HCT116 (cell line): ENCODE results near the gene KCTD2. TPM values are rescaled to one million over a fixed set of nuclear protein-coding genes. Genes with fewer than 3 reads are reported as not detected.

Source experiments
- ATAC-seq: fragments of 200-7000 bp; cut with Tn5 transposase; 2 replicates; pipeline ENCODE4 v1.9.1; 2020; ENCODE audit warnings: mild to moderate bottlenecking, moderate library complexity
- BruUV-seq: library from RNA; stranded (reverse); fragments of 400-500 nt; replicated peaks from 2 replicates; lab custom pipeline; 2021; lab: Mats Ljungman, UMichigan
- CTCF ChIA-PET: fragments of 300-600 bp; sonication (Branson Sonifier 250); formaldehyde crosslinking; loops from one replicate; lab custom pipeline; 2021; ENCODE audit warnings: antibody characterized with exemption; lab: Charles Lee
- POLR2A ChIA-PET: fragments of 300-600, 350-600 bp; sonication (Branson Sonifier 250); formaldehyde crosslinking; loops from one replicate; lab custom pipeline; 2021; ENCODE audit warnings: antibody characterized with exemption; lab: Charles Lee
- RAD21 ChIA-PET, 2 experiments: fragments of 300-600 bp; sonication (Branson Sonifier 250); formaldehyde crosslinking; loops; one replicate each; lab custom pipeline; 2023; ENCODE audit warnings: low total read pairs in 2 of 2; ENCODE audit not compliant: uncharacterized antibody in 2 of 2, unreplicated experiment in 2 of 2, low non-redundant PET in 1 of 2; lab: Charles Lee
- DNase-seq: peaks from one replicate; pipeline ENCODE4 v3.0.0-alpha.2; 2010; ENCODE audit warnings: low read depth, low spot score
- H2AFZ ChIP-seq: fragments of 200-600 bp; shearing (Covaris generic), sonication (generic); 2 replicates; pipeline ENCODE4 v1.6.1; 2017; ENCODE audit warnings: low read depth, mixed run types, mixed read lengths, antibody characterized with exemption, low read length; ENCODE audit not compliant: poor library complexity, severe bottlenecking
- H3K27ac ChIP-seq: 2 replicates; pipeline ENCODE4 v1.5.1; 2012; ENCODE audit warnings: low read depth, low read length
- H3K27me3 ChIP-seq: fragments of 200-600 bp; sonication (generic); 2 replicates; pipeline ENCODE4 v1.6.1; 2016; ENCODE audit warnings: mixed run types, low read length, mixed read lengths; ENCODE audit not compliant: insufficient read depth
- H3K36me3 ChIP-seq, 2 experiments: fragments of 200-500 bp in 1 of 2; fragments of 200-600 bp in 1 of 2; sonication (Bioruptor generic) in 1 of 2; sonication (generic) in 1 of 2; 2 replicates each; pipeline versions ENCODE4 v1.5.1 to v1.6.1; 2014 to 2016; ENCODE audit warnings: low read length in 2 of 2, inconsistent platforms in 1 of 2, mixed read lengths in 1 of 2, mixed run types in 1 of 2; ENCODE audit not compliant: insufficient read depth in 2 of 2, control insufficient read depth in 1 of 2
- H3K4me1 ChIP-seq, 2 experiments: fragments of 200-600 bp in 1 of 2; sonication (generic) in 1 of 2; 2 replicates each; pipeline versions ENCODE4 v1.5.1 to v1.6.1; 2012 to 2017; ENCODE audit warnings: low read length in 2 of 2, inconsistent platforms in 1 of 2, mild to moderate bottlenecking in 1 of 2, mixed read lengths in 1 of 2, mixed run types in 1 of 2, moderate library complexity in 1 of 2; ENCODE audit not compliant: insufficient read depth in 2 of 2, control insufficient read depth in 1 of 2
- H3K4me2 ChIP-seq: fragments of 200-600 bp; sonication (generic); 2 replicates; pipeline ENCODE4 v1.6.1; 2017; ENCODE audit warnings: mixed run types, low read length, mixed read lengths
- H3K4me3 ChIP-seq, 2 experiments: fragments of 200-600 bp in 1 of 2; sonication (generic) in 1 of 2; replicated peaks in 1 of 2; 2 replicates each; pipeline ENCODE4 v1.5.1; 2011 to 2016; ENCODE audit warnings: low read length in 2 of 2, control low read depth in 1 of 2, low read depth in 1 of 2, mild to moderate bottlenecking in 1 of 2, mixed read lengths in 1 of 2, mixed run types in 1 of 2
- H3K79me2 ChIP-seq: fragments of 200-600 bp; sonication (generic); 2 replicates; pipeline ENCODE4 v1.6.1; 2017; ENCODE audit warnings: mild to moderate bottlenecking, mixed run types, low read length, moderate library complexity, mixed read lengths; ENCODE audit not compliant: insufficient read depth
- H3K9ac ChIP-seq: fragments of 200-600 bp; sonication (generic); 2 replicates; pipeline ENCODE4 v1.6.1; 2016; ENCODE audit warnings: low read length, mixed read lengths
- H3K9me2 ChIP-seq: fragments of 200-600 bp; sonication (generic), shearing (Covaris generic); 2 replicates; pipeline ENCODE4 v1.6.1; 2017; ENCODE audit warnings: mixed run types, mild to moderate bottlenecking, moderate library complexity; ENCODE audit not compliant: insufficient read depth
- H3K9me3 ChIP-seq, 2 experiments: fragments of 200-500 bp in 1 of 2; fragments of 200-600 bp in 1 of 2; sonication (Bioruptor generic) in 1 of 2; sonication (generic) in 1 of 2; 2 replicates each; pipeline ENCODE4 v1.6.1; 2014 to 2017; ENCODE audit warnings: low read length in 2 of 2, mixed read lengths in 2 of 2, inconsistent platforms in 1 of 2, low read depth in 1 of 2, mild to moderate bottlenecking in 1 of 2, mixed run types in 1 of 2, moderate library complexity in 1 of 2; ENCODE audit not compliant: control insufficient read depth in 1 of 2, insufficient read depth in 1 of 2
- H4K20me1 ChIP-seq: fragments of 200-600 bp; sonication (generic), shearing (Covaris generic); 2 replicates; pipeline ENCODE4 v1.6.1; 2017; ENCODE audit warnings: mixed run types, mild to moderate bottlenecking, moderate library complexity; ENCODE audit not compliant: insufficient read depth
- CTCF ChIP-seq, 3 experiments: fragments of 200-600 bp in 1 of 3; sonication (generic) in 1 of 3; IDR thresholded peaks in 2 of 3; conservative IDR thresholded peaks in 1 of 3; 2 replicates each; pipeline ENCODE4 v1.5.1; 2012 to 2017; ENCODE audit warnings: low read depth in 2 of 3, low read length in 2 of 3, antibody characterized with exemption in 1 of 3, borderline replicate concordance in 1 of 3, control low read depth in 1 of 3, mild to moderate bottlenecking in 1 of 3, mixed read lengths in 1 of 3, mixed run types in 1 of 3, moderate library complexity in 1 of 3; ENCODE audit not compliant: insufficient read depth in 1 of 3
- RAD21 ChIP-seq: IDR thresholded peaks from 2 replicates; pipeline ENCODE4 v1.6.1; 2012; ENCODE audit warnings: low read depth, mild to moderate bottlenecking
- TCF7L2 ChIP-seq: IDR thresholded peaks from 2 replicates; pipeline ENCODE4 v1.7.0; 2011; ENCODE audit warnings: borderline replicate concordance, inconsistent platforms; ENCODE audit not compliant: insufficient read depth, insufficient read length; ENCODE audit errors: extremely low read depth
- intact Hi-C: fragments of 100-400 bp; cut with micrococcal nuclease; formaldehyde crosslinking; loops from 2 replicates; pipeline ENCODE4 v1.10.0; 2022
- total RNA-seq: library from RNA; stranded (reverse); gene quantifications from one replicate; pipeline ENCODE4 v1.2.1, GENCODE V29; 2021; ENCODE audit not compliant: unreplicated experiment

The KCTD2 gene
- total RNA-seq, 1 experiment from 2014 or later = 23.3 TPM

- ChIA-PET POLR2A (interaction anchor here (0.5 to 1.4 kb wide), 6 partner anchors 14 to 103 kb away, joined by 3 to 7 read pairs (median 4); partner anchors contain the start of gene SLC16A5), RAD21 (interaction anchor here (0.8 to 1.8 kb wide), 8 partner anchors 20 to 142 kb away, joined by 3 to 8 read pairs (median 4); partner anchors contain the start of gene SLC16A5 (in 1 of the 2)), CTCF (interaction anchor here (0.6 to 3.2 kb wide), 14 partner anchors 10 to 353 kb away, joined by 3 to 18 read pairs (median 6); partner anchors contain the start of genes ARMC7 and SLC16A5)
- BruUV-seq = no TSS peak
- H3K9me2 ChIP-seq = no peaks in the 10 kb centered on the region
- intact Hi-C loops = loop anchor here (10.0 kb wide), 1 partner anchor 45 kb away; the partner anchor contains the start of gene ARMC7
- ATAC-seq = peak; percentile 67; the same call in 1 of the 2 replicates
- peaks cover 33 to 37% of the 10 kb centered on the region in 2 experiments; a peak in 3 of 4 replicates for H3K36me3 ChIP-seq
- peaks cover 0 to 4% of the 10 kb centered on the region in 2 experiments; a peak in 1 of 4 replicates for H3K4me1 ChIP-seq
- H3K79me2 ChIP-seq = 0 out of 2 replicates have a peak, but pooled peaks cover 4% of the 10 kb centered on the region
- no peaks in the 10 kb centered on the region for H3K9me3 ChIP-seq
- DNase-seq = no peak
- no peak overlapping the region for H3K4me3 ChIP-seq
- no peaks in the 10 kb centered on the region for H4K20me1 ChIP-seq
- H3K27me3 ChIP-seq = no peaks in the 10 kb centered on the region
- no peak for TF ChIP-seq TCF7L2
- peak; percentile 39 to 54 (median 41); a peak in 5 of 6 replicates for TF ChIP-seq CTCF (IDR thresholded peaks at IDR 0.05 in 2 of 3, conservative IDR thresholded peaks at IDR 0.05 in 1 of 3; ENCODE audit: borderline replicate concordance in 1 of 3, insufficient read depth in 1 of 3, low read depth in 2 of 3, low read length in 2 of 3)
- TF ChIP-seq RAD21 = peak; percentile 69
- H2AFZ ChIP-seq = no peak overlapping the region
- no peak overlapping the region for H3K4me2 ChIP-seq
- H3K9ac ChIP-seq = no peak overlapping the region
- H3K27ac ChIP-seq = no peak overlapping the region
These were observed 12.6 kb downstream of the KCTD2 start for GRCh38 chr17:75059369-75060345.
